ENCODE results near the gene IQSEC1.

- TF ChIP-seq, protein P1, sequence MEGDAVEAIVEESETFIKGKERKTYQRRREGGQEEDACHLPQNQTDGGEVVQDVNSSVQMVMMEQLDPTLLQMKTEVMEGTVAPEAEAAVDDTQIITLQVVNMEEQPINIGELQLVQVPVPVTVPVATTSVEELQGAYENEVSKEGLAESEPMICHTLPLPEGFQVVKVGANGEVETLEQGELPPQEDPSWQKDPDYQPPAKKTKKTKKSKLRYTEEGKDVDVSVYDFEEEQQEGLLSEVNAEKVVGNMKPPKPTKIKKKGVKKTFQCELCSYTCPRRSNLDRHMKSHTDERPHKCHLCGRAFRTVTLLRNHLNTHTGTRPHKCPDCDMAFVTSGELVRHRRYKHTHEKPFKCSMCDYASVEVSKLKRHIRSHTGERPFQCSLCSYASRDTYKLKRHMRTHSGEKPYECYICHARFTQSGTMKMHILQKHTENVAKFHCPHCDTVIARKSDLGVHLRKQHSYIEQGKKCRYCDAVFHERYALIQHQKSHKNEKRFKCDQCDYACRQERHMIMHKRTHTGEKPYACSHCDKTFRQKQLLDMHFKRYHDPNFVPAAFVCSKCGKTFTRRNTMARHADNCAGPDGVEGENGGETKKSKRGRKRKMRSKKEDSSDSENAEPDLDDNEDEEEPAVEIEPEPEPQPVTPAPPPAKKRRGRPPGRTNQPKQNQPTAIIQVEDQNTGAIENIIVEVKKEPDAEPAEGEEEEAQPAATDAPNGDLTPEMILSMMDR (IDR thresholded peaks at IDR 0.05; ENCODE audit: insufficient read depth, low read depth, low read length): no peak
- no peak for TF ChIP-seq EZH2 (IDR thresholded peaks at IDR 0.05; ENCODE audit: insufficient read depth, low read length)
These were observed 148.8 kb downstream of the IQSEC1 start for GRCh38 chr3:12924437-12924836.
